Measurements from ENCODE around the gene ZNF683. TPM values are rescaled to one million over a fixed set of nuclear protein-coding genes. Genes with fewer than 3 reads are reported as not detected.
A peak's percentile ranks its signal among the peaks of the same experiment; 100 is the strongest.
"Not testable (repeated sequence)": the region's sequence is repeated elsewhere in the genome, so short reads cannot be mapped to it uniquely, and the experiment has no call there.

The ZNF683 gene
- total RNA-seq, 2 donors from 2014 or later: 0.25 TPM; not detected in 1

GRCh38 chr1:26335774-26336476, 36.6 kb downstream of the ZNF683 start:
- Mint-ChIP-seq H3K4me1 (ENCODE audit: low read depth) (peaks cover 7% of the 10 kb centered on the region), H3K27ac (peak overlapping the region; percentile 65), H3K4me3 (peak overlapping the region; percentile 92 to 96), H3K9me3 (no peaks in the 10 kb centered on the region), H3K36me3 (ENCODE audit: insufficient read depth in 2 of 2) (no peaks in the 10 kb centered on the region), H3K27me3 (ENCODE audit: low read depth) (peaks cover 6% of the 10 kb centered on the region)
- no peak for DNase-seq
- ATAC-seq (replicated peaks in 1 of 2): peak; percentile 2 to 17

GRCh38 chr1:26333312-26333711, 39.2 kb downstream of the ZNF683 start:
- not testable (repeated sequence) for H3K27ac Mint-ChIP-seq; ATAC-seq (replicated peaks in 1 of 2); H3K27me3 Mint-ChIP-seq (ENCODE audit: low read depth); H3K4me1 Mint-ChIP-seq (ENCODE audit: low read depth); H3K4me3 Mint-ChIP-seq; DNase-seq; H3K36me3 Mint-ChIP-seq (ENCODE audit: insufficient read depth in 2 of 2); H3K9me3 Mint-ChIP-seq

GRCh38 chr1:26330276-26330675, 42.3 kb downstream of the ZNF683 start:
- peaks cover under 1% of the 10 kb centered on the region for H3K27me3 Mint-ChIP-seq (ENCODE audit: low read depth)
- H3K36me3 Mint-ChIP-seq (ENCODE audit: insufficient read depth in 2 of 2): no peaks in the 10 kb centered on the region
- ATAC-seq (replicated peaks in 1 of 2): no peak
- no peak overlapping the region for H3K27ac Mint-ChIP-seq
- DNase-seq: no peak
- H3K4me1 Mint-ChIP-seq (ENCODE audit: low read depth): no peaks in the 10 kb centered on the region
- H3K9me3 Mint-ChIP-seq: no peaks in the 10 kb centered on the region
- H3K4me3 Mint-ChIP-seq: no peak overlapping the region

GRCh38 chr1:26329380-26329779, 43.2 kb downstream of the ZNF683 start:
- not testable (repeated sequence) for ATAC-seq (replicated peaks in 1 of 2); H3K36me3 Mint-ChIP-seq (ENCODE audit: insufficient read depth in 2 of 2); H3K4me1 Mint-ChIP-seq (ENCODE audit: low read depth); H3K27ac Mint-ChIP-seq; H3K4me3 Mint-ChIP-seq; H3K9me3 Mint-ChIP-seq; DNase-seq; H3K27me3 Mint-ChIP-seq (ENCODE audit: low read depth)

GRCh38 chr1:26328597-26328996, 44.0 kb downstream of the ZNF683 start:
- no peak for DNase-seq
- Mint-ChIP-seq H3K4me1 (ENCODE audit: low read depth) (no peaks in the 10 kb centered on the region), H3K27ac (no peak overlapping the region), H3K9me3 (no peaks in the 10 kb centered on the region), H3K36me3 (ENCODE audit: insufficient read depth in 2 of 2) (peaks cover 0 to 2% of the 10 kb centered on the region in 2 donors), H3K27me3 (ENCODE audit: low read depth) (no peaks in the 10 kb centered on the region), H3K4me3 (no peak overlapping the region)
- no peak for ATAC-seq (replicated peaks in 1 of 2)

GRCh38 chr1:26327956-26328362, 44.6 kb downstream of the ZNF683 start:
- Mint-ChIP-seq H3K4me1 (ENCODE audit: low read depth) (peaks cover 3% of the 10 kb centered on the region), H3K36me3 (ENCODE audit: insufficient read depth in 2 of 2) (peaks cover 0 to 4% of the 10 kb centered on the region in 2 donors), H3K4me3 (no peak overlapping the region), H3K27me3 (ENCODE audit: low read depth) (no peaks in the 10 kb centered on the region), H3K27ac (no peak overlapping the region), H3K9me3 (no peaks in the 10 kb centered on the region)
- DNase-seq: no peak
- ATAC-seq (replicated peaks in 1 of 2): no peak

GRCh38 chr1:26324550-26324949, 48.0 kb downstream of the ZNF683 start:
- DNase-seq: no peak
- Mint-ChIP-seq H3K9me3 (no peaks in the 10 kb centered on the region), H3K36me3 (ENCODE audit: insufficient read depth in 2 of 2) (peaks cover 4 to 12% of the 10 kb centered on the region in 2 donors), H3K27ac (no peak overlapping the region), H3K4me1 (ENCODE audit: low read depth) (peaks cover 27% of the 10 kb centered on the region), H3K4me3 (no peak overlapping the region), H3K27me3 (ENCODE audit: low read depth) (no peaks in the 10 kb centered on the region)
- ATAC-seq (replicated peaks in 1 of 2): no peak

- no peak overlapping the region for H3K4me3 Mint-ChIP-seq
- no peaks in the 10 kb centered on the region for H3K9me3 Mint-ChIP-seq
- peak overlapping the region; percentile 79 for H3K27ac Mint-ChIP-seq
- H3K4me1 Mint-ChIP-seq (ENCODE audit: low read depth): peaks cover 39% of the 10 kb centered on the region
- DNase-seq: no peak
- peaks cover 4 to 12% of the 10 kb centered on the region in 2 donors for H3K36me3 Mint-ChIP-seq (ENCODE audit: insufficient read depth in 2 of 2)
- no peak for ATAC-seq (replicated peaks in 1 of 2)
- H3K27me3 Mint-ChIP-seq (ENCODE audit: low read depth): no peaks in the 10 kb centered on the region
These were observed 49.2 kb downstream of the ZNF683 start for GRCh38 chr1:26323382-26323781.

GRCh38 chr1:26322042-26322331, 50.6 kb downstream of the ZNF683 start:
- H3K36me3 Mint-ChIP-seq (ENCODE audit: insufficient read depth in 2 of 2): peaks cover 6 to 12% of the 10 kb centered on the region in 2 donors
- no peaks in the 10 kb centered on the region for H3K27me3 Mint-ChIP-seq (ENCODE audit: low read depth)
- DNase-seq (no peak), ATAC-seq (replicated peaks in 1 of 2) (no peak)
- H3K4me3 Mint-ChIP-seq: no peak overlapping the region
- peaks cover 53% of the 10 kb centered on the region for H3K4me1 Mint-ChIP-seq (ENCODE audit: low read depth)
- H3K27ac Mint-ChIP-seq: no peak overlapping the region
- H3K9me3 Mint-ChIP-seq: no peaks in the 10 kb centered on the region

- H3K27me3 Mint-ChIP-seq (ENCODE audit: low read depth): no peaks in the 10 kb centered on the region
- H3K9me3 Mint-ChIP-seq: no peaks in the 10 kb centered on the region
- peak; percentile 93 to 96 for DNase-seq
- H3K36me3 Mint-ChIP-seq (ENCODE audit: insufficient read depth in 2 of 2): peaks cover 6 to 12% of the 10 kb centered on the region in 2 donors
- H3K4me3 Mint-ChIP-seq: peak overlapping the region; percentile 70 to 74
- peak overlapping the region; percentile 79 for H3K27ac Mint-ChIP-seq
- peak; percentile 68 to 70 for ATAC-seq (replicated peaks in 1 of 2)
- H3K4me1 Mint-ChIP-seq (ENCODE audit: low read depth): peaks cover 58% of the 10 kb centered on the region
These were observed 51.1 kb downstream of the ZNF683 start for GRCh38 chr1:26321315-26322041.

- Mint-ChIP-seq H3K4me3 (peak overlapping the region; percentile 74 to 97), H3K9me3 (no peaks in the 10 kb centered on the region), H3K36me3 (ENCODE audit: insufficient read depth in 2 of 2) (peaks cover 6 to 12% of the 10 kb centered on the region in 2 donors), H3K27me3 (ENCODE audit: low read depth) (no peaks in the 10 kb centered on the region), H3K4me1 (ENCODE audit: low read depth) (peaks cover 64% of the 10 kb centered on the region), H3K27ac (no peak overlapping the region)
- ATAC-seq (replicated peaks in 1 of 2): peak; percentile 0 to 17
- no peak for DNase-seq
These were observed 51.7 kb downstream of the ZNF683 start for GRCh38 chr1:26320896-26321295.

GRCh38 chr1:26318338-26319064, 54.0 kb downstream of the ZNF683 start:
- Mint-ChIP-seq H3K36me3 (ENCODE audit: insufficient read depth in 2 of 2) (peaks cover 6 to 10% of the 10 kb centered on the region in 2 donors), H3K4me1 (ENCODE audit: low read depth) (peaks cover 83% of the 10 kb centered on the region), H3K27me3 (ENCODE audit: low read depth) (no peaks in the 10 kb centered on the region), H3K9me3 (no peaks in the 10 kb centered on the region), H3K27ac (peak overlapping the region; percentile 81), H3K4me3 (peak overlapping the region; percentile 96 to 97)
- ATAC-seq (replicated peaks in 1 of 2) (peak; percentile 47), DNase-seq (peak; percentile 73 to 76)

Data from activated T-cell treated with anti-CD3 and anti-CD28 coated beads, Interleukin-2, amount 50 U/mL, for 72 hours (primary cell).